GM12865 (cell line): ENCODE results near the gene TP53BP2.

Experiments
- DNase-seq: peaks from one replicate; pipeline ENCODE4 v3.0.0; 2010; ENCODE audit warnings: low read depth
- H3K4me3 ChIP-seq: 2 replicates; pipeline ENCODE4 v1.5.1; 2011; ENCODE audit warnings: mild to moderate bottlenecking, low read depth, low read length, control low read depth
- TF ChIP-seq, protein P1 (sequence below): IDR thresholded peaks from 2 replicates; pipeline ENCODE4 v1.5.1; 2011; ENCODE audit warnings: low read length, control low read depth, low read depth, inconsistent platforms; ENCODE audit not compliant: insufficient read depth; ENCODE audit errors: missing control alignments

Gene TP53BP2

GRCh38 chr1:223755432-223755792 is 90.3 kb downstream of the TP53BP2 start:
- no peak for DNase-seq
- no peak overlapping the region for H3K4me3 ChIP-seq
- TF ChIP-seq, protein P1, sequence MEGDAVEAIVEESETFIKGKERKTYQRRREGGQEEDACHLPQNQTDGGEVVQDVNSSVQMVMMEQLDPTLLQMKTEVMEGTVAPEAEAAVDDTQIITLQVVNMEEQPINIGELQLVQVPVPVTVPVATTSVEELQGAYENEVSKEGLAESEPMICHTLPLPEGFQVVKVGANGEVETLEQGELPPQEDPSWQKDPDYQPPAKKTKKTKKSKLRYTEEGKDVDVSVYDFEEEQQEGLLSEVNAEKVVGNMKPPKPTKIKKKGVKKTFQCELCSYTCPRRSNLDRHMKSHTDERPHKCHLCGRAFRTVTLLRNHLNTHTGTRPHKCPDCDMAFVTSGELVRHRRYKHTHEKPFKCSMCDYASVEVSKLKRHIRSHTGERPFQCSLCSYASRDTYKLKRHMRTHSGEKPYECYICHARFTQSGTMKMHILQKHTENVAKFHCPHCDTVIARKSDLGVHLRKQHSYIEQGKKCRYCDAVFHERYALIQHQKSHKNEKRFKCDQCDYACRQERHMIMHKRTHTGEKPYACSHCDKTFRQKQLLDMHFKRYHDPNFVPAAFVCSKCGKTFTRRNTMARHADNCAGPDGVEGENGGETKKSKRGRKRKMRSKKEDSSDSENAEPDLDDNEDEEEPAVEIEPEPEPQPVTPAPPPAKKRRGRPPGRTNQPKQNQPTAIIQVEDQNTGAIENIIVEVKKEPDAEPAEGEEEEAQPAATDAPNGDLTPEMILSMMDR, result no peak

DNA sequence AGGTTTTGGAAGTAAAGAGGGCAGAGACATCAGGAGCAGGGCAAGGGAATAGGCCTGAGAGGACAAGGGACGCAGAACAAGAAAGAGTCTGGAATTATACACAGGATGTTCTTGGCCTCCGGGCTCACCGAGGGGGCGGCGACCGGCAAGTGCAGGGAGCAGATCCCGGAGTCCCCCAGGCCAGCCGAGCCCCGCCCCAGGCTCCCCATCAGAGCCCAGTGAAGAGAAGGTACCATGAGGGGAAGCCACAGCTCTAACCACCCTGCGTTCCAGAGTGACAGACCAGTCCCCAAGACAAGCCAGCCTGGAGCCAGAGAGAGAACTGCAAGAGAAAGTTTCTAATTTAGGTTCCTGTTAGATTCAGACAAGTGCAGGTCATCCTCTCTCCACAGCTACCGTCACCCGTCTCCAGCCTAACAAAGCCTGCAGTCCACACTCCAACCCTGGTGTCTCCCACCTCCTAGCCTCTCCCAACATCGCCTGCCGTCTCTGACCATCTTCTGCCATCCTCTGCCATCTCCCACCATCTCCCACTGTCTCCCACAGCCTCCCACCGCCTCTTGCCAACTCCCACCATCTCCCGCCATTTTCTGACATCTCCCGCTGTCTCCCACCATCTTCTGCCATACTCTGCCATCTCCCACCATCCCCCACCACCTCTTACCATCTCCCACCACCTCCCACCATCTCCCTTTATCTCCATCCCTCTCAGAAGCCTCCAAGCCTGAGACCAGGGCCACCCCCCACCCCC is 90.9 kb downstream of the TP53BP2 start:
- no peak overlapping the region for H3K4me3 ChIP-seq
- DNase-seq, result no peak
- TF ChIP-seq, protein P1, result no peak

GRCh38 chr1:223752721-223753515 is 92.8 kb downstream of the TP53BP2 start:
- DNase-seq, result no peak
- TF ChIP-seq, protein P1, result no peak
- no peak overlapping the region for H3K4me3 ChIP-seq

- DNase-seq, result no peak
- H3K4me3 ChIP-seq, result no peak overlapping the region
- TF ChIP-seq, protein P1, result no peak
Measured at GRCh38 chr1:223751696-223752095, 94.1 kb downstream of the TP53BP2 start.

DNA sequence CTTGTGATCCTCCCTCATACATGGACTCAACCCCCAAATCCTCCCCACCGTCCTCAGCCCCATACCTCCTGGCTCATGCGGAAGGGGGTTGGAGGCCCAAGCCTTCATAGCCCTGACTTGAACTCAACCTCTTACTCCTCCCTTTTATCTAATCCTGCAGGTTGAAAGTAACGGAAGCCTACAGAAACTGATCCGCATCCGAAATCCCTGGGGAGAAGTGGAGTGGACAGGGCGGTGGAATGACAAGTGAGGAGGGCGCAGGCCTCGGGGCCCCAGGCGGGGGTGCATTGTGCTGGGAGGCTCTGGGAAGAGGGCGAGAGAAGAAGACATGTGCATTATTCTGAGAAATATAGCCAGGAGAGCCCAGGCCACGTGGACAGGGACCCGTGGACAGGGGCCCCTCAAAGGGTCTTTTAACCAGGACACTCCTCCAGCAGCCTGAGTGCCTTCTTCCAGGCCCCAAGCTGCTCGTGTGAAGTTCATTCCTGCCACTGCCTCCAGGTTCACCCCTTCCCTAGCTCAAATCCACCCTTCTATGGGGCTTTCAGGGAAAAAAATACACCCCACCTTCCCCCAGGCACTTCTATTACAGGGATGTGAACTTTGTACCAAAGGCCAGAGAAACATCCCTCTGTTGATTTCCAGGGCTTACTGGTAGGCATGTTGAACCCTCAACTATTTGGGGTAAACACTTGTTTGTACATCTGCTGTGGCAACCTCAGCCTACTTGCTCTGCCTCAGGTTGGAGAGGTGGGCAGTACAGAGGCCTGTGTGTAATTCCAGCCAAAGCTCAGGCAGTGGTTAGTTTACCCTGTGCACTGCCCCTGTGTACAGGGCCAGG is 94.8 kb downstream of the TP53BP2 start:
- DNase-seq, result no peak
- TF ChIP-seq, protein P1, result no peak
- H3K4me3 ChIP-seq, result no peak overlapping the region

DNA sequence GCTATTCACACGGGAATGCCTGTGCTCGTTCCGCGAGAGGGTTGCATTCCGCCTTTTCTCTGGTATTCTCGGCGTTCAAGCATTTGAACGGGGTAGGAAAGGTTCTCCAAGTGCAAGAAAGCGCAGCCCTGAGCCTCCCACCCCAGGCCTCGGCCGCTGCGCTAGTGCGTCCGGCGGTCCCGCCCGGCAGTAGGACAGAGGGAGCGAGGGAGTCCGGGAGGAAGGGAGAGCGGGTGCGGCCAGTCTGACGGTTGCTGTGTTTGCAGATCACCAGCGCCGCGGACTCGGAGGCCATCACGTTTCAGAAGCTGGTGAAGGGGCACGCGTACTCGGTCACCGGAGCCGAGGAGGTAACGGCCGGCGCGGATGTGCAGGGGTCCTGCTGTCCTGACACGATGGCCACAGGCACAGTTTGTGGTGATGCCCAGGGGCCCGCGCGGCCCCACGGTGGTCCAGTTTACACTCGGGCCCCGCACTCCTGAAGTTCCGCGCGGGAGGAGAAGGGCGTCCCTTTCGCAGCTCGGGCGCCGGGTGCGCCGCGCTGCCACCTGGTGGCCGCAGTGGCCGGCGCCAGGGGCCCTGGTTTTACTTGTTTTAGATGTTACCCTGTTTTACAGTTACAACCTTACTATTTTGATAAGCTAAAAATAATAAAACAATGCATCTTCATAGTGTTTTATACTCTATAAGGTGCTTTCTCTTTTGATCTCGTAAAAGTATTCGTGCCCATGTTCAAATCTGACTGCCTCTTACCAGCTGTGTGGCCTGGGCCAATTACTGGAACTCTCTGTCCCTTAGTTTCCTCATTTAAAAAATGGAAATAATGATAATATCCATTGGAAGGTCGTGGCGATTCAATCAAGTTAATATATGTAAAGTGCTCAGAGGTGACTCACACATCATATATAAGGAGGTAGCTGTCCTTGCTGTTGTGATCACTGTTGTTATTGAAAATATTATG is 96.7 kb downstream of the TP53BP2 start:
- TF ChIP-seq, protein P1, result peak; percentile 86
- DNase-seq, result peak; percentile 69
- peak overlapping the region; percentile 53 for H3K4me3 ChIP-seq
